HEK293 (cell line): Measurements from ENCODE around the gene PLPPR1.

ENCODE experiments used
- CTCF ChIA-PET: fragments of 350-600 bp; formaldehyde crosslinking; extraction: SDS; loops from one replicate; lab custom pipeline; 2021; ENCODE audit warnings: antibody characterized with exemption; lab: Yijun Ruan, JAX
- POLR2A ChIA-PET: fragments of 300-600 bp; formaldehyde crosslinking; extraction: SDS; loops from one replicate; lab custom pipeline; 2020; ENCODE audit warnings: antibody characterized with exemption, inconsistent platforms; lab: Yijun Ruan, JAX
- H3K27ac ChIP-seq: fragments of 200-500 bp; sonication (Bioruptor generic); 2 replicates; pipeline ENCODE4 v1.5.1; 2014; ENCODE audit warnings: low read depth, low read length, control low read depth, inconsistent platforms; ENCODE audit errors: extremely low read depth
- H3K36me3 ChIP-seq, 2 experiments: fragments of 200-500 bp in 1 of 2; sonication (Bioruptor generic) in 1 of 2; 1 replicate in 1 of 2; 2 replicates in 1 of 2; pipeline ENCODE4 v1.5.1; 2014 to 2017; ENCODE audit warnings: inconsistent platforms in 2 of 2, low read length in 2 of 2; ENCODE audit not compliant: control insufficient read depth in 2 of 2, insufficient read depth in 1 of 2
- H3K4me1 ChIP-seq: fragments of 200-500 bp; sonication (Bioruptor generic); 2 replicates; pipeline ENCODE4 v1.5.1; 2014; ENCODE audit warnings: mild to moderate bottlenecking, low read length, inconsistent platforms; ENCODE audit not compliant: control insufficient read depth, insufficient read depth
- H3K4me3 ChIP-seq: 2 replicates; pipeline ENCODE4 v1.5.1; 2011; ENCODE audit warnings: low read depth, mild to moderate bottlenecking, control low read depth, low read length, moderate library complexity
- H3K9me3 ChIP-seq: fragments of 200-500 bp; sonication (Bioruptor generic); 2 replicates; pipeline ENCODE4 v1.5.1; 2014; ENCODE audit warnings: low read depth, low read length, inconsistent platforms; ENCODE audit not compliant: control insufficient read depth, insufficient read depth
- GLI4 ChIP-seq: fragments of 450-650 bp; formaldehyde crosslinking; IDR thresholded peaks from 2 replicates; pipeline ENCODE4 v1.5.1; 2016; ENCODE audit warnings: missing biosample characterization, missing genetic modification characterization
- HOXD13 ChIP-seq: sonication (generic); formaldehyde crosslinking; IDR thresholded peaks from 2 replicates; pipeline ENCODE4 v1.8.0; 2022; ENCODE audit warnings: missing genetic modification reagents, borderline replicate concordance
- MEIS1 ChIP-seq: sonication (generic); formaldehyde crosslinking; IDR thresholded peaks from 2 replicates; pipeline ENCODE4 v1.8.1; 2022; ENCODE audit warnings: missing genetic modification reagents, mild to moderate bottlenecking, borderline replicate concordance
- MZF1 ChIP-seq: fragments of 450-650 bp; formaldehyde crosslinking; IDR thresholded peaks from 2 replicates; pipeline ENCODE4 v1.5.1; 2017; ENCODE audit warnings: missing biosample characterization, missing genetic modification characterization, borderline replicate concordance
- YY2 ChIP-seq: fragments of 450-650 bp; formaldehyde crosslinking; IDR thresholded peaks from 2 replicates; pipeline ENCODE4 v1.5.1; 2016; ENCODE audit warnings: missing biosample characterization, missing genetic modification characterization
- ZFP37 ChIP-seq: fragments of 450-650 bp; formaldehyde crosslinking; IDR thresholded peaks from 2 replicates; pipeline ENCODE4 v1.5.1; 2016; ENCODE audit warnings: missing biosample characterization, missing genetic modification characterization
- ZNF133 ChIP-seq: fragments of 450-650 bp; formaldehyde crosslinking; IDR thresholded peaks from 2 replicates; pipeline ENCODE4 v1.5.1; 2016; ENCODE audit warnings: missing biosample characterization, missing genetic modification characterization
- ZNF140 ChIP-seq: fragments of 450-650 bp; formaldehyde crosslinking; IDR thresholded peaks from 2 replicates; pipeline ENCODE4 v1.5.1; 2016; ENCODE audit warnings: missing biosample characterization, missing genetic modification characterization
- ZNF19 ChIP-seq: fragments of 450-650 bp; formaldehyde crosslinking; IDR thresholded peaks from 2 replicates; pipeline ENCODE4; 2016; ENCODE audit warnings: missing biosample characterization, missing genetic modification characterization, low read depth
- ZNF214 ChIP-seq: fragments of 450-650 bp; formaldehyde crosslinking; IDR thresholded peaks from 2 replicates; pipeline ENCODE4 v1.5.1; 2017; ENCODE audit warnings: missing biosample characterization, mild to moderate bottlenecking, missing genetic modification characterization, borderline replicate concordance
- ZNF26 ChIP-seq: fragments of 450-650 bp; formaldehyde crosslinking; IDR thresholded peaks from 2 replicates; pipeline ENCODE4 v1.5.1; 2016; ENCODE audit warnings: missing biosample characterization, missing genetic modification characterization
- ZNF292 ChIP-seq: fragments of 450-650 bp; formaldehyde crosslinking; IDR thresholded peaks from 2 replicates; pipeline ENCODE4 v1.5.1; 2016; ENCODE audit warnings: low read depth, missing biosample characterization, missing genetic modification characterization, borderline replicate concordance
- ZNF37A ChIP-seq: fragments of 450-650 bp; IDR thresholded peaks from 2 replicates; pipeline ENCODE4 v1.5.1; 2018; ENCODE audit warnings: missing biosample characterization, missing genetic modification characterization
- ZNF449 ChIP-seq: fragments of 450-650 bp; formaldehyde crosslinking; IDR thresholded peaks from 2 replicates; pipeline ENCODE4 v1.5.1; 2017; ENCODE audit warnings: missing biosample characterization, mild to moderate bottlenecking, missing genetic modification characterization, moderate library complexity
- ZNF488 ChIP-seq: fragments of 450-650 bp; formaldehyde crosslinking; IDR thresholded peaks from 2 replicates; pipeline ENCODE4 v1.5.1; 2016; ENCODE audit warnings: missing biosample characterization, missing genetic modification characterization
- ZNF513 ChIP-seq: fragments of 450-650 bp; IDR thresholded peaks from 2 replicates; pipeline ENCODE4 v1.5.1; 2018; ENCODE audit warnings: missing biosample characterization, missing genetic modification characterization
- ZNF530 ChIP-seq: fragments of 450-650 bp; formaldehyde crosslinking; IDR thresholded peaks from 2 replicates; pipeline ENCODE4 v1.5.1; 2016; ENCODE audit warnings: low read depth, missing biosample characterization, missing genetic modification characterization
- ZNF558 ChIP-seq: fragments of 450-650 bp; formaldehyde crosslinking; IDR thresholded peaks from 2 replicates; pipeline ENCODE4 v1.5.1; 2016; ENCODE audit warnings: missing biosample characterization, missing genetic modification characterization
- ZNF610 ChIP-seq: fragments of 450-650 bp; formaldehyde crosslinking; IDR thresholded peaks from 2 replicates; pipeline ENCODE4 v1.5.1; 2016; ENCODE audit warnings: missing biosample characterization, missing genetic modification characterization, borderline replicate concordance
- ZNF654 ChIP-seq: fragments of 450-650 bp; formaldehyde crosslinking; IDR thresholded peaks from 2 replicates; pipeline ENCODE4 v1.5.1; 2016; ENCODE audit warnings: low read depth, missing biosample characterization, missing genetic modification characterization
- ZNF670 ChIP-seq: fragments of 450-650 bp; formaldehyde crosslinking; IDR thresholded peaks from 2 replicates; pipeline ENCODE4 v1.5.1; 2016; ENCODE audit warnings: missing biosample characterization, missing genetic modification characterization, low read depth
- ZNF677 ChIP-seq: fragments of 450-650 bp; IDR thresholded peaks from 2 replicates; pipeline ENCODE4 v1.5.0; 2018; ENCODE audit warnings: missing biosample characterization, mild to moderate bottlenecking, missing genetic modification characterization, moderate library complexity
- ZNF837 ChIP-seq: fragments of 450-650 bp; formaldehyde crosslinking; IDR thresholded peaks from 2 replicates; pipeline ENCODE4 v1.5.1; 2016; ENCODE audit warnings: missing biosample characterization, missing genetic modification characterization
- ZSCAN30 ChIP-seq: fragments of 450-650 bp; IDR thresholded peaks from 2 replicates; pipeline ENCODE4 v1.5.1; 2018; ENCODE audit warnings: missing biosample characterization, mild to moderate bottlenecking, missing genetic modification characterization, moderate library complexity
- TF ChIP-seq, protein P1 (sequence below): fragments of 450-650 bp; formaldehyde crosslinking; IDR thresholded peaks from 2 replicates; pipeline ENCODE4 v1.5.0; 2017; ENCODE audit warnings: missing biosample characterization, missing genetic modification characterization, borderline replicate concordance

Gene PLPPR1

DNA sequence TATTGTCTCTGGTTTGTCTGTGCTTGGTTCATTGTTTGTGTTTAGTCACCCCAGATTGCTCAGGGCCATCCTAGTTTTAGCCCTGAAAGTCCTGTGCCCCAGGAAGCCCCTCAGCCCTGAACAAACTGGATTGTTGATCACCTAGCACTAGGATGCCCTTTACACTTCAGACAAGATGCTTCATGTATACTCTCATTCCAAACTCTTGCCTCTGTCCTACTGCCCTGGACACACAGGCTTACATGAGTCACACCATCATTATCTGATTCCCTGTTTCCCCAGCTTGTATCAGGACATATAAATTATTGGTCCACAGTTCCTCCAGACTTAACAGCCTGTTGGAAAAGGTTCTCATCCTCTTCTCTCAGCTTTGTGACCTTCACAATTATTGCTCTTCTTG lies 236.2 kb downstream of the PLPPR1 start:
- Histone ChIP-seq H3K27ac (no peak overlapping the region), H3K4me3 (no peak overlapping the region), H3K4me1 (no peaks in the 10 kb centered on the region), H3K9me3 (no peaks in the 10 kb centered on the region), H3K36me3 (no peaks in the 10 kb centered on the region)
- no peak for TF ChIP-seq ZNF26 (tag by site-specific recombination)
- TF ChIP-seq GLI4 (tag by site-specific recombination): no peak
- no peak for TF ChIP-seq ZNF677 (tag by site-specific recombination)
- no peak for TF ChIP-seq MZF1 (tag by site-specific recombination)
- no peak for TF ChIP-seq ZNF140 (tag by site-specific recombination)
- TF ChIP-seq ZNF654 (tag by site-specific recombination): no peak
- no peak for TF ChIP-seq ZNF558 (tag by site-specific recombination)
- CTCF ChIA-PET: interaction anchor here (0.6 kb wide), 2 partner anchors 564 to 1052 kb away, joined by 4 to 6 read pairs; no protein-coding TSS in a partner anchor
- POLR2A ChIA-PET: no interaction called here

- H3K36me3 ChIP-seq: no peaks in the 10 kb centered on the region
- H3K9me3 ChIP-seq: no peaks in the 10 kb centered on the region
- H3K4me1 ChIP-seq: no peaks in the 10 kb centered on the region
- ChIA-PET CTCF (no interaction called here), POLR2A (no interaction called here)
- no peak for TF ChIP-seq ZNF837
- no peak for TF ChIP-seq ZNF513 (tag by site-specific recombination)
- no peak for TF ChIP-seq ZNF292 (tag by site-specific recombination)
- no peak for TF ChIP-seq HOXD13 (CRISPR knock-in tag)
- no peak for TF ChIP-seq ZNF19 (tag by site-specific recombination)
- TF ChIP-seq MZF1 (tag by site-specific recombination): no peak
- no peak for TF ChIP-seq ZNF610 (tag by site-specific recombination)
- no peak for TF ChIP-seq GLI4 (tag by site-specific recombination)
- TF ChIP-seq ZNF449: no peak
- no peak for TF ChIP-seq ZNF214 (tag by site-specific recombination)
- no peak for TF ChIP-seq ZFP37 (tag by site-specific recombination)
- TF ChIP-seq ZNF37A (tag by site-specific recombination): no peak
- no peak overlapping the region for H3K27ac ChIP-seq
- no peak overlapping the region for H3K4me3 ChIP-seq
Observed at GRCh38 chr9:101265261-101265660, 236.7 kb downstream of the PLPPR1 start.

DNA sequence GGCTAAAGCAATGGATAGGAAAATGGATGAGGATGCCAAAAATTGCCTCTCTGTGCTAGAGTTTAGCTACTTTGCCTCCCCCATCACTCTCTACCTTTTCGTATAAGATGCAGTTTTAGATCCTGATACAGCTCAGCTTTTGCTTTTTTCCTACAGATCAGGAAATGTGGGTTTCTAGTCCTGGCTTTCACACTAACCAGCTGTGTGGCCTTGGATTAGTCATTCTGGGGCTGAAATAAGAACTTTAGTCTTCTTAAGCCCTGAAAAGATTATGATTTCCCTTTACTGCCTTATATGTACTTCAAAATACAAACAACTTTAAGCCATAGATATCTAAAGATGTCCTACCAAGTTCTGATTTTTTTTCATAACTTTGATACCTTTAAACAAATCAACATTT lies 239.9 kb downstream of the PLPPR1 start:
- no peaks in the 10 kb centered on the region for H3K9me3 ChIP-seq
- no peak overlapping the region for H3K4me3 ChIP-seq
- no peaks in the 10 kb centered on the region for H3K4me1 ChIP-seq
- no peaks in the 10 kb centered on the region for H3K36me3 ChIP-seq
- CTCF ChIA-PET: no interaction called here
- H3K27ac ChIP-seq: no peak overlapping the region
- POLR2A ChIA-PET: no interaction called here
- TF ChIP-seq ZNF530 (tag by site-specific recombination) (no peak), ZSCAN30 (tag by site-specific recombination) (no peak), YY2 (tag by site-specific recombination) (no peak), MEIS1 (no peak), ZNF488 (tag by site-specific recombination) (no peak), ZNF670 (tag by site-specific recombination) (no peak), ZNF133 (tag by site-specific recombination) (no peak)
- TF ChIP-seq, protein P1, sequence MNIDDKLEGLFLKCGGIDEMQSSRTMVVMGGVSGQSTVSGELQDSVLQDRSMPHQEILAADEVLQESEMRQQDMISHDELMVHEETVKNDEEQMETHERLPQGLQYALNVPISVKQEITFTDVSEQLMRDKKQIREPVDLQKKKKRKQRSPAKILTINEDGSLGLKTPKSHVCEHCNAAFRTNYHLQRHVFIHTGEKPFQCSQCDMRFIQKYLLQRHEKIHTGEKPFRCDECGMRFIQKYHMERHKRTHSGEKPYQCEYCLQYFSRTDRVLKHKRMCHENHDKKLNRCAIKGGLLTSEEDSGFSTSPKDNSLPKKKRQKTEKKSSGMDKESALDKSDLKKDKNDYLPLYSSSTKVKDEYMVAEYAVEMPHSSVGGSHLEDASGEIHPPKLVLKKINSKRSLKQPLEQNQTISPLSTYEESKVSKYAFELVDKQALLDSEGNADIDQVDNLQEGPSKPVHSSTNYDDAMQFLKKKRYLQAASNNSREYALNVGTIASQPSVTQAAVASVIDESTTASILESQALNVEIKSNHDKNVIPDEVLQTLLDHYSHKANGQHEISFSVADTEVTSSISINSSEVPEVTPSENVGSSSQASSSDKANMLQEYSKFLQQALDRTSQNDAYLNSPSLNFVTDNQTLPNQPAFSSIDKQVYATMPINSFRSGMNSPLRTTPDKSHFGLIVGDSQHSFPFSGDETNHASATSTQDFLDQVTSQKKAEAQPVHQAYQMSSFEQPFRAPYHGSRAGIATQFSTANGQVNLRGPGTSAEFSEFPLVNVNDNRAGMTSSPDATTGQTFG: no peak
